Smooth muscle cell (in vitro differentiated cells): ENCODE data around the gene MXD1. TPM values are rescaled to one million over a fixed set of nuclear protein-coding genes. Genes with fewer than 3 reads are reported as not detected.

ENCODE experiments used
- DNase-seq: peaks from one replicate; lab custom pipeline; 2025; ENCODE audit not compliant: unreplicated experiment; lab: John Stamatoyannopoulos, UW
- H2AFZ ChIP-seq: fragments of 200-600 bp; sonication (generic); 2 replicates; pipeline ENCODE4 v1.6.0; 2016; ENCODE audit warnings: antibody characterized with exemption, low read depth, mild to moderate bottlenecking
- H3F3A ChIP-seq: fragments of 200-600 bp; sonication (generic); 2 replicates; pipeline ENCODE4 v1.6.0; 2017; ENCODE audit warnings: antibody characterized with exemption, low read depth
- H3K27ac ChIP-seq: fragments of 200-600 bp; sonication (generic); 2 replicates; pipeline ENCODE4 v1.5.1; 2016; ENCODE audit warnings: low read depth, mild to moderate bottlenecking
- H3K27me3 ChIP-seq: fragments of 200-600 bp; sonication (generic); 2 replicates; pipeline ENCODE4 v1.6.1; 2016; ENCODE audit warnings: low read depth, mild to moderate bottlenecking
- H3K36me3 ChIP-seq: fragments of 200-600 bp; sonication (generic); 2 replicates; pipeline ENCODE4 v1.5.1; 2016; ENCODE audit warnings: low read depth
- H3K4me1 ChIP-seq: fragments of 200-600 bp; sonication (generic); 2 replicates; pipeline ENCODE4 v1.5.1; 2016; ENCODE audit warnings: low read depth
- H3K4me2 ChIP-seq: fragments of 200-600 bp; sonication (generic); 2 replicates; pipeline ENCODE4 v1.6.0; 2016; ENCODE audit warnings: mild to moderate bottlenecking
- H3K4me3 ChIP-seq: fragments of 200-600 bp; sonication (generic); 2 replicates; pipeline ENCODE4 v1.5.1; 2016; ENCODE audit warnings: mild to moderate bottlenecking
- H3K79me2 ChIP-seq: fragments of 200-600 bp; sonication (generic); 2 replicates; pipeline ENCODE4 v1.6.0; 2016; ENCODE audit warnings: low read depth, mild to moderate bottlenecking
- H3K9ac ChIP-seq: fragments of 200-600 bp; sonication (generic); 2 replicates; pipeline ENCODE4 v1.6.0; 2016; ENCODE audit warnings: low read depth
- H3K9me3 ChIP-seq: fragments of 200-600 bp; sonication (generic); replicated peaks from 2 replicates; pipeline ENCODE4 v1.5.1; 2016; ENCODE audit warnings: low read depth
- H4K20me1 ChIP-seq: fragments of 200-600 bp; sonication (generic); 2 replicates; pipeline ENCODE4 v1.6.0; 2016; ENCODE audit warnings: low read depth
- WGBS: methylation state at CpG from one replicate; pipeline ENCODE4 v1.1.7; 2016; ENCODE audit warnings: low lambda C conversion rate; 5-methylcytosine and 5-hydroxymethylcytosine counted together
- polyA plus RNA-seq: library from polyadenylated mRNA; unstranded; fragments of >200 nt; fragmentation: Nextera tagmentation; extraction: Ambion mirVana; gene quantifications from 2 replicates; pipeline ENCODE4 v1.2.1, GENCODE V29; 2016
- total RNA-seq: library from RNA; depleted of rRNA; stranded (reverse); fragments of >200 nt; gene quantifications from 2 replicates; pipeline ENCODE4 v1.2.3, GENCODE V29; 2014
- TF ChIP-seq, protein P1 (sequence below): fragments of 200-600 bp; sonication (generic); IDR thresholded peaks from 2 replicates; pipeline ENCODE4 v1.5.1; 2017; ENCODE audit warnings: borderline replicate concordance, mild to moderate bottlenecking, antibody characterized with exemption; ENCODE audit not compliant: insufficient read depth, poor library complexity, severe bottlenecking

The MXD1 gene
- total and polyA plus RNA-seq, 2 experiments from 2014 or later, result 7.9 to 10.2 TPM

DNA sequence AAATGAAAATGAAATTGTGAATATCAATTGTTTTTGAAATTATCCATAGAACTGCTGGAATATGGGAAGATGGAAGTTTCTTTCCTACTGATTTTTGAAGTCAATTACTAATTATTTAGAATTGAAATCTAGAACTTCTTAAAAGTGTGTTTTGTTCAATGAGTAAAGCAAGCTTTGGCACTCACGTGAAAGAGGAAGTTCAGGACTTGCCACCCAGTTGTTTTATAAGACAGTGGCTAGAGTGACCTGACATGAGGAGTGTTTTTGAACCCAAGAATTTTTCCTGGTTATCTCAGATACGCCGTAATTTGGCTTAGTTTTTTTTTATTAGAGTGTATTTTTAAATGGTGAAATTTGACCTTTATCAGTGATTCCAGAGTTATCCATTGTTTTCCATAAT is 3.5 kb downstream of the MXD1 start:
- peak overlapping the region; percentile 57 for H3K27ac ChIP-seq

DNA sequence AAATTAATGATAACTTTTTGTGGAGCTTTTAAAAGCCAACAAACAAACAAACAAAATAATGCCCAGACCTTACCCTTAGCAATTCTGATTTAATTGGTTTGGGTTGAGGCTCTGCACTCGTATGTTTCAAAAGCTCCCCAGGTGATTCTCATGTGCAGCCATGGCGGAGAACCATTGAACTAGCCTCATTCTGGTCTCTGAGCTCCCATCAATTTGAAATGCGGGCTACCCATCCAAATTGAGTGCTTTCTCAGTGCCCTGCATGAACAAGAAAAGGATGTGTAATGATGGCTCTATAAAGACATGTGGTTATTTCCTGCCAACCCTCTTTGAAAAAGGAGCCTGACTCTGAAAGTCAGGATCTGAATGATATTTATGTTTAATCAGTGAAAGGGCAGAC is 8.2 kb downstream of the MXD1 start:
- Histone ChIP-seq H3K27ac (no peak overlapping the region), H3K79me2 (no peaks in the 10 kb centered on the region), H3K4me1 (no peaks in the 10 kb centered on the region), H3K36me3 (peaks cover 8% of the 10 kb centered on the region), H3K27me3 (no peaks in the 10 kb centered on the region), H3K4me3 (no peak overlapping the region), H4K20me1 (no peaks in the 10 kb centered on the region), H3K4me2 (no peak overlapping the region), H3K9me3 (no peaks in the 10 kb centered on the region), H3K9ac (no peak overlapping the region), H2AFZ (no peak overlapping the region), H3F3A (no peaks in the 10 kb centered on the region)
- 98% methylated on average over 3 of the region's 3 CpGs for WGBS
- TF ChIP-seq, protein P1, sequence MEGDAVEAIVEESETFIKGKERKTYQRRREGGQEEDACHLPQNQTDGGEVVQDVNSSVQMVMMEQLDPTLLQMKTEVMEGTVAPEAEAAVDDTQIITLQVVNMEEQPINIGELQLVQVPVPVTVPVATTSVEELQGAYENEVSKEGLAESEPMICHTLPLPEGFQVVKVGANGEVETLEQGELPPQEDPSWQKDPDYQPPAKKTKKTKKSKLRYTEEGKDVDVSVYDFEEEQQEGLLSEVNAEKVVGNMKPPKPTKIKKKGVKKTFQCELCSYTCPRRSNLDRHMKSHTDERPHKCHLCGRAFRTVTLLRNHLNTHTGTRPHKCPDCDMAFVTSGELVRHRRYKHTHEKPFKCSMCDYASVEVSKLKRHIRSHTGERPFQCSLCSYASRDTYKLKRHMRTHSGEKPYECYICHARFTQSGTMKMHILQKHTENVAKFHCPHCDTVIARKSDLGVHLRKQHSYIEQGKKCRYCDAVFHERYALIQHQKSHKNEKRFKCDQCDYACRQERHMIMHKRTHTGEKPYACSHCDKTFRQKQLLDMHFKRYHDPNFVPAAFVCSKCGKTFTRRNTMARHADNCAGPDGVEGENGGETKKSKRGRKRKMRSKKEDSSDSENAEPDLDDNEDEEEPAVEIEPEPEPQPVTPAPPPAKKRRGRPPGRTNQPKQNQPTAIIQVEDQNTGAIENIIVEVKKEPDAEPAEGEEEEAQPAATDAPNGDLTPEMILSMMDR, result no peak
- DNase-seq, result no peak

More for the DNA sequence above, 3.5 kb downstream of the MXD1 start:
- TF ChIP-seq, protein P1, result no peak
- Histone ChIP-seq H3K9ac (no peak overlapping the region), H3K36me3 (peaks cover 8% of the 10 kb centered on the region), H2AFZ (no peak overlapping the region), H3K27me3 (no peaks in the 10 kb centered on the region), H4K20me1 (no peaks in the 10 kb centered on the region), H3K9me3 (no peaks in the 10 kb centered on the region), H3K79me2 (peaks cover 21% of the 10 kb centered on the region), H3K4me1 (peaks cover 14% of the 10 kb centered on the region), H3K4me2 (no peak overlapping the region), H3F3A (no peaks in the 10 kb centered on the region), H3K4me3 (peak overlapping the region; percentile 5)
- DNase-seq, result no peak
- 95% methylated on average over 3 of the region's 3 CpGs for WGBS

DNA sequence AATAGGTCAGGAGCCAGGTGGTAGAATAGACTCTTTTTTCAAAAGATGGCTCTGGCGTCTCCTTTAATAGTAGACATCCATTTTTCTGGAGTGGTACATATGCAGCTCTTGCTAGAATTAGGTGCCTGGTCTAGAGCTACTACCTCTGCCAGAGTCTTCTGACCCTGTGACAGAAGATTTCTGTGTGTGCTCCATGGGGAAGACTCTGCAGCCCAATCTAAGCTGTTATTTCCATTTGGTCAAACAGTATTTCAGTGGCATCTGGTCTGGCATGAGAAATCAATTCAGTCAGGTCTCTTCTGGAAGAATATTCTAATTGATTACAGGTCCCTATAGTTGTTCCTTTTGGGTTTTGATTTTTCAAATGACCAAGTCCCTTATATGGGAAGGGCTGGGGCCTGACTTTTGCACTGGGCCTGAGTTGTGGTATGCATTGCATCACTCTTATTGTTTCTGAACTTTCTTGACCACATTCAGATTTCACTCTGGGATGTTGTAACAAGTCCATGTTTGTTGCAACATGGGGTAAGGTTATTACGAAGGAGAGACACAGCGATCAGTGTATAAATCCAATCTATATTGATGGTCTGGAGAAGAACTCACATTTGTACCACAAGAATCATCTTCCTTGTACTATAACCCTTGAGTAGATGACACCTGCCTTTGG is 12.1 kb downstream of the MXD1 start:
- no peaks in the 10 kb centered on the region for H3K4me1 ChIP-seq
- no peaks in the 10 kb centered on the region for H3K27me3 ChIP-seq
- no peaks in the 10 kb centered on the region for H3K9me3 ChIP-seq
- WGBS, result 97% methylated on average over 3 of the region's 3 CpGs
- TF ChIP-seq, protein P1, result no peak
- H4K20me1 ChIP-seq, result no peaks in the 10 kb centered on the region
- H2AFZ ChIP-seq, result no peak overlapping the region
- H3K4me3 ChIP-seq, result no peak overlapping the region
- no peaks in the 10 kb centered on the region for H3F3A ChIP-seq
- no peak overlapping the region for H3K9ac ChIP-seq
- no peak overlapping the region for H3K27ac ChIP-seq
- H3K36me3 ChIP-seq, result no peaks in the 10 kb centered on the region
- H3K79me2 ChIP-seq, result no peaks in the 10 kb centered on the region
- no peak overlapping the region for H3K4me2 ChIP-seq
- DNase-seq, result no peak
